Activated naive CD8-positive, alpha-beta T cell treated with anti-CD3 and anti-CD28 coated beads, Interleukin-2, amount 50 U/mL, for 16 hours (primary cell): ENCODE results near the gene PLEKHG3.

ENCODE experiments used
- DNase-seq: peaks from one replicate; pipeline ENCODE4 v3.0.0-alpha.2; 2020; ENCODE audit warnings: low read depth, low spot score

PLEKHG3 gene

GRCh38 chr14:64726585-64726890, 22.3 kb downstream of the PLEKHG3 start:
- DNase-seq, result no peak

GRCh38 chr14:64727551-64728071, 23.4 kb downstream of the PLEKHG3 start:
- DNase-seq, result no peak

GRCh38 chr14:64728106-64728505, 23.9 kb downstream of the PLEKHG3 start:
- DNase-seq, result no peak

- no peak for DNase-seq
Observed at GRCh38 chr14:64728856-64729255, 24.6 kb downstream of the PLEKHG3 start.

GRCh38 chr14:64729386-64730060, 25.3 kb downstream of the PLEKHG3 start:
- no peak for DNase-seq

- DNase-seq, result no peak
Observed at GRCh38 chr14:64730061-64730440, 25.8 kb downstream of the PLEKHG3 start.

GRCh38 chr14:64730681-64731080, 26.5 kb downstream of the PLEKHG3 start:
- DNase-seq, result no peak

- no peak for DNase-seq
Observed at GRCh38 chr14:64731141-64731581, 26.9 kb downstream of the PLEKHG3 start.

GRCh38 chr14:64732066-64732465, 27.8 kb downstream of the PLEKHG3 start:
- no peak for DNase-seq

- DNase-seq, result no peak
Observed at GRCh38 chr14:64732536-64733120, 28.4 kb downstream of the PLEKHG3 start.

- DNase-seq, result no peak
Observed at GRCh38 chr14:64733321-64733720, 29.1 kb downstream of the PLEKHG3 start.

- DNase-seq, result no peak
Observed at GRCh38 chr14:64733899-64734298, 29.7 kb downstream of the PLEKHG3 start.

GRCh38 chr14:64734990-64735389, 30.8 kb downstream of the PLEKHG3 start:
- DNase-seq, result no peak

- no peak for DNase-seq
Observed at GRCh38 chr14:64736271-64737169, 32.3 kb downstream of the PLEKHG3 start.

- no peak for DNase-seq
Observed at GRCh38 chr14:64737391-64738280, 33.4 kb downstream of the PLEKHG3 start.

GRCh38 chr14:64738281-64738804, 34.1 kb downstream of the PLEKHG3 start:
- DNase-seq, result no peak

- DNase-seq, result no peak
Observed at GRCh38 chr14:64741200-64741599, 37.0 kb downstream of the PLEKHG3 start.

- DNase-seq, result no peak
Observed at GRCh38 chr14:64741961-64742360, 37.7 kb downstream of the PLEKHG3 start.

GRCh38 chr14:64743061-64743460, 38.8 kb downstream of the PLEKHG3 start:
- DNase-seq, result no peak

GRCh38 chr14:64745511-64746091, 41.4 kb downstream of the PLEKHG3 start:
- DNase-seq, result no peak
